H9 (cell line): ENCODE data around the gene GPR107. TPM values are rescaled to one million over a fixed set of nuclear protein-coding genes. Genes with fewer than 3 reads are reported as not detected.
"Not testable (repeated sequence)": the region's sequence is repeated elsewhere in the genome, so short reads cannot be mapped to it uniquely, and the experiment has no call there.

Experiments
- DNase-seq: peaks from one replicate; pipeline ENCODE4 v3.0.0-alpha.2; 2017
- H2AFZ ChIP-seq: one replicate; pipeline ENCODE4 v1.6.1; 2013; ENCODE audit warnings: mild to moderate bottlenecking, low read length, control low read depth, moderate library complexity
- H2AK5ac ChIP-seq: 2 replicates; pipeline ENCODE4 v1.6.1; 2013; ENCODE audit warnings: low read length, control low read depth, mixed read lengths; ENCODE audit not compliant: insufficient read length
- H2BK120ac ChIP-seq: one replicate; pipeline ENCODE4 v1.6.1; 2013; ENCODE audit warnings: low read depth, mild to moderate bottlenecking, low read length, control low read depth, inconsistent platforms; ENCODE audit not compliant: poor library complexity, severe bottlenecking
- H2BK12ac ChIP-seq: 2 replicates; pipeline ENCODE4 v1.6.1; 2013; ENCODE audit warnings: low read length, control low read depth, mixed read lengths, low read depth; ENCODE audit not compliant: insufficient read length
- H2BK15ac ChIP-seq: 2 replicates; pipeline ENCODE4 v1.6.1; 2013; ENCODE audit warnings: low read depth, low read length, control low read depth
- H2BK20ac ChIP-seq: one replicate; pipeline ENCODE4 v1.6.1; 2013; ENCODE audit warnings: low read depth, mild to moderate bottlenecking, low read length, control low read depth, inconsistent platforms; ENCODE audit not compliant: poor library complexity, severe bottlenecking
- H2BK5ac ChIP-seq: 2 replicates; pipeline ENCODE4 v1.6.1; 2013; ENCODE audit warnings: low read length, control low read depth, mixed read lengths; ENCODE audit not compliant: insufficient read length
- H3K14ac ChIP-seq: 2 replicates; pipeline ENCODE4 v1.6.1; 2013; ENCODE audit warnings: low read length, control low read depth; ENCODE audit not compliant: insufficient read depth
- H3K18ac ChIP-seq: 2 replicates; pipeline ENCODE4 v1.6.1; 2013; ENCODE audit warnings: low read depth, mild to moderate bottlenecking, mixed read lengths, low read length, control low read depth; ENCODE audit not compliant: insufficient read length
- H3K23ac ChIP-seq: 2 replicates; pipeline ENCODE4 v1.6.1; 2013; ENCODE audit warnings: low read length, control low read depth, mixed read lengths, low read depth; ENCODE audit not compliant: insufficient read length
- H3K23me2 ChIP-seq: 2 replicates; pipeline ENCODE4 v1.6.1; 2013; ENCODE audit warnings: low read depth, mild to moderate bottlenecking, mixed read lengths, low read length, control low read depth; ENCODE audit not compliant: insufficient read length, poor library complexity, severe bottlenecking
- H3K27ac ChIP-seq: 2 replicates; pipeline ENCODE4 v1.5.1; 2013; ENCODE audit warnings: low read length, control low read depth, mixed read lengths, low read depth; ENCODE audit not compliant: insufficient read length
- H3K27me3 ChIP-seq: 2 replicates; pipeline ENCODE4 v1.6.1; 2013; ENCODE audit warnings: low read length, control low read depth, inconsistent platforms; ENCODE audit not compliant: insufficient read depth
- H3K4ac ChIP-seq: 2 replicates; pipeline ENCODE4 v1.6.1; 2013; ENCODE audit warnings: low read depth, mild to moderate bottlenecking, control low read depth, inconsistent platforms, low read length, moderate library complexity
- H3K4me1 ChIP-seq: 2 replicates; pipeline ENCODE4 v1.6.1; 2013; ENCODE audit warnings: low read length, control low read depth, inconsistent platforms; ENCODE audit not compliant: insufficient read depth
- H3K4me2 ChIP-seq: 2 replicates; pipeline ENCODE4 v1.6.1; 2013; ENCODE audit warnings: low read length, control low read depth, mixed read lengths; ENCODE audit not compliant: insufficient read length, insufficient read depth
- H3K56ac ChIP-seq: 2 replicates; pipeline ENCODE4 v1.6.1; 2013; ENCODE audit warnings: low read depth, mild to moderate bottlenecking, mixed read lengths, low read length, control low read depth; ENCODE audit not compliant: insufficient read length
- H3K79me1 ChIP-seq: 2 replicates; pipeline ENCODE4 v1.6.1; 2013; ENCODE audit warnings: low read depth, mild to moderate bottlenecking, moderate library complexity, low read length, control low read depth, inconsistent platforms; ENCODE audit not compliant: insufficient read depth, poor library complexity, severe bottlenecking
- H3K79me2 ChIP-seq: 2 replicates; pipeline ENCODE4 v1.6.1; 2013; ENCODE audit warnings: low read length, control low read depth, inconsistent platforms; ENCODE audit not compliant: insufficient read depth
- H3K9ac ChIP-seq: 2 replicates; pipeline ENCODE4 v1.6.1; 2013; ENCODE audit warnings: low read length, control low read depth, mixed read lengths; ENCODE audit not compliant: insufficient read length; ENCODE audit errors: extremely low read depth
- H3K9me3 ChIP-seq: one replicate; pipeline ENCODE4 v1.6.1; 2013; ENCODE audit warnings: low read depth, low read length, inconsistent platforms; ENCODE audit not compliant: control insufficient read depth
- H3T11ph ChIP-seq: one replicate; pipeline ENCODE4 v1.6.1; 2013; ENCODE audit warnings: mild to moderate bottlenecking, low read length, control low read depth, inconsistent platforms
- H4K20me1 ChIP-seq: one replicate; pipeline ENCODE4 v1.6.1; 2013; ENCODE audit not compliant: control insufficient read depth, insufficient read length, insufficient read depth
- H4K5ac ChIP-seq: 2 replicates; pipeline ENCODE4 v1.6.1; 2013; ENCODE audit warnings: low read depth, mild to moderate bottlenecking, mixed read lengths, low read length, control low read depth; ENCODE audit not compliant: insufficient read length
- H4K8ac ChIP-seq: replicated peaks from 2 replicates; pipeline ENCODE4 v1.6.1; 2013; ENCODE audit warnings: low read length, control low read depth, mixed read lengths, low read depth; ENCODE audit not compliant: insufficient read length
- H4K91ac ChIP-seq: 2 replicates; pipeline ENCODE4 v1.6.1; 2013; ENCODE audit warnings: low read depth, mild to moderate bottlenecking, moderate library complexity, mixed read lengths, low read length, control low read depth; ENCODE audit not compliant: insufficient read length
- H3K27ac Mint-ChIP-seq, 3 experiments: 2 replicates in 2 of 3; 3 replicates in 1 of 3; pipeline ENCODE4 v1.8.0; 2020 to 2021; ENCODE audit warnings: mixed read lengths in 3 of 3, mild to moderate bottlenecking in 1 of 3, moderate library complexity in 1 of 3
- H3K27me3 Mint-ChIP-seq: 2 replicates; pipeline ENCODE4 v1.8.0; 2021; ENCODE audit warnings: low read depth, mild to moderate bottlenecking, moderate library complexity, mixed read lengths
- H3K36me3 Mint-ChIP-seq, 3 experiments: 2 replicates in 2 of 3; 3 replicates in 1 of 3; pipeline ENCODE4 v1.8.0; 2020 to 2021; ENCODE audit warnings: low read depth in 3 of 3, mixed read lengths in 3 of 3; ENCODE audit not compliant: insufficient read depth in 1 of 3
- H3K4me1 Mint-ChIP-seq, 2 experiments: 2 replicates each; pipeline ENCODE4 v1.8.0; 2020; ENCODE audit warnings: mixed read lengths in 2 of 2
- H3K4me3 Mint-ChIP-seq, 2 experiments: 2 replicates in 1 of 2; 3 replicates in 1 of 2; pipeline ENCODE4 v1.8.0; 2020 to 2021; ENCODE audit warnings: mild to moderate bottlenecking in 2 of 2, mixed read lengths in 2 of 2, moderate library complexity in 1 of 2
- H3K9me3 Mint-ChIP-seq, 2 experiments: 2 replicates in 1 of 2; 3 replicates in 1 of 2; pipeline ENCODE4 v1.8.0; 2020; ENCODE audit warnings: mild to moderate bottlenecking in 2 of 2, mixed read lengths in 2 of 2, moderate library complexity in 1 of 2
- WGBS: extraction: QIAGEN DNeasy Blood & Tissue Kit; methylation state at CpG from one replicate; pipeline ENCODE4 v1.1.7; 2013; ENCODE audit warnings: missing lambda C conversion rate, low lambda C conversion rate, mixed read lengths; ENCODE audit not compliant: insufficient read length; ENCODE audit errors: extremely low coverage; 5-methylcytosine and 5-hydroxymethylcytosine counted together
- total RNA-seq: library from RNA; stranded (reverse); gene quantifications from 2 replicates; pipeline ENCODE4 v1.2.1, GENCODE V29; 2021
- TF ChIP-seq, protein P1 (sequence below): fragments of 200-600 bp; sonication (generic); conservative IDR thresholded peaks from 3 replicates; pipeline ENCODE4 v1.8.0; 2021; ENCODE audit warnings: antibody characterized with exemption, mild to moderate bottlenecking

GPR107 gene
- total RNA-seq, 1 experiment from 2014 or later, result 38.0 TPM

DNA sequence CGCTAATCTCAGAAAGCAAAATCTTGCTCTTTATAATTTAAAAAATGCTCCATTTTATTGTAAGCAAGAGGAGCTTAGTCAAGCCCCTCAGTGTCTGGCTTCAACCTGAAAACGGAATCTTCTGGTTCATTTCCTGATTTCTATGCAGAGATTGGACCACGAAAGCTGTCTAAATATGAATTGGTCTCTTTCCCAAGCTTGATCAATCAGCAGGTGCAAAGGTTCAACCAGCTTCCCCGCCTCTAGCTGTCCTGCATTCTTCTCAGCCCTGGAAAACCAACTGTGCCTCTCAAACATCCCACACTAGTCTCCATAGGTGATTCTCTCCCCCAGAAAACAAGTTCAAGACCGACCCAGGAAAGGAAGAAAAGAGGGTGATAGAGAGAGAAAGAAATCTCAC, 45.2 kb upstream of the GPR107 start:
- Histone ChIP-seq H3K4me1 (no peaks in the 10 kb centered on the region), H3K18ac (no peak overlapping the region), H4K8ac (no peak overlapping the region), H3K4ac (no peak overlapping the region), H3K4me2 (no peak overlapping the region), H2BK12ac (no peak overlapping the region), H3K23ac (no peak overlapping the region), H3K14ac (no peak overlapping the region), H2AK5ac (no peak overlapping the region), H3K27ac (no peak overlapping the region), H2AFZ (no peak overlapping the region), H4K91ac (no peak overlapping the region), H2BK20ac (no peak overlapping the region), H3T11ph (no peak overlapping the region), H4K5ac (no peak overlapping the region), H3K79me1 (no peaks in the 10 kb centered on the region), H2BK120ac (no peak overlapping the region), H3K56ac (no peak overlapping the region), H2BK15ac (no peak overlapping the region), H3K9me3 (no peaks in the 10 kb centered on the region), H3K79me2 (peaks cover 3% of the 10 kb centered on the region; the same call in 1 of the 2 replicates), H4K20me1 (no peaks in the 10 kb centered on the region), H3K9ac (no peak overlapping the region), H3K23me2 (no peaks in the 10 kb centered on the region), H3K27me3 (no peaks in the 10 kb centered on the region), H2BK5ac (no peak overlapping the region)
- Mint-ChIP-seq H3K4me1 (no peaks in the 10 kb centered on the region), H3K36me3 (no peaks in the 10 kb centered on the region; a peak in 1 of 7 replicates), H3K4me3 (no peak overlapping the region), H3K9me3 (no peaks in the 10 kb centered on the region), H3K27ac (no peak overlapping the region), H3K27me3 (no peaks in the 10 kb centered on the region)
- no peak for DNase-seq
- no CpG with 5 or more reads among the region's 5 CpGs for WGBS
- TF ChIP-seq, protein P1, sequence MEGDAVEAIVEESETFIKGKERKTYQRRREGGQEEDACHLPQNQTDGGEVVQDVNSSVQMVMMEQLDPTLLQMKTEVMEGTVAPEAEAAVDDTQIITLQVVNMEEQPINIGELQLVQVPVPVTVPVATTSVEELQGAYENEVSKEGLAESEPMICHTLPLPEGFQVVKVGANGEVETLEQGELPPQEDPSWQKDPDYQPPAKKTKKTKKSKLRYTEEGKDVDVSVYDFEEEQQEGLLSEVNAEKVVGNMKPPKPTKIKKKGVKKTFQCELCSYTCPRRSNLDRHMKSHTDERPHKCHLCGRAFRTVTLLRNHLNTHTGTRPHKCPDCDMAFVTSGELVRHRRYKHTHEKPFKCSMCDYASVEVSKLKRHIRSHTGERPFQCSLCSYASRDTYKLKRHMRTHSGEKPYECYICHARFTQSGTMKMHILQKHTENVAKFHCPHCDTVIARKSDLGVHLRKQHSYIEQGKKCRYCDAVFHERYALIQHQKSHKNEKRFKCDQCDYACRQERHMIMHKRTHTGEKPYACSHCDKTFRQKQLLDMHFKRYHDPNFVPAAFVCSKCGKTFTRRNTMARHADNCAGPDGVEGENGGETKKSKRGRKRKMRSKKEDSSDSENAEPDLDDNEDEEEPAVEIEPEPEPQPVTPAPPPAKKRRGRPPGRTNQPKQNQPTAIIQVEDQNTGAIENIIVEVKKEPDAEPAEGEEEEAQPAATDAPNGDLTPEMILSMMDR, result no peak

DNA sequence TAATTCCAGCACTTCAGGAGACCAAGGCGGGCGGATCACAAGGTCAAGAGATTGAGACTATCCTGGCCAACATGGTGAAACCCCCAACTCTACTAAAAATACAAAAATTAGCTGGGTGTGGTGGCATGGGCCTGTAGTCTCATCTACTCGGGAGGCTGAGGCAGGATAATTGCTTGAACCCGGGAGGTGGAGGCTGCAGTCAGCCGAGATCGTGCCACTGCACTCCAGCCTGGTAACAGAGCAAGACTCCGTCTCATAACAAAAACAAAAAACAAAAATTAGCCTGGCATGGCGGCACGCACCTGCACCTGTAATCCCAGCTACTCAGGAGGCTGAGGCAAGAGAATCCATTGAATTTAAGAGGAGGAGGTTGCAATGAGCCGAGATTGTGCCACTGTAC, 44.2 kb upstream of the GPR107 start:
- not testable (repeated sequence) for H3K23ac ChIP-seq, H3K79me2 ChIP-seq, H3K79me1 ChIP-seq, H3K18ac ChIP-seq, H3K14ac ChIP-seq, H3K27ac ChIP-seq, H3K9me3 ChIP-seq, H3K27ac Mint-ChIP-seq, H3K4me3 Mint-ChIP-seq, H3T11ph ChIP-seq, H4K91ac ChIP-seq, H2BK15ac ChIP-seq, H2AFZ ChIP-seq, H3K4me2 ChIP-seq, H3K23me2 ChIP-seq, H2BK120ac ChIP-seq, H3K4me1 ChIP-seq, H3K4ac ChIP-seq, H3K27me3 ChIP-seq, H3K9ac ChIP-seq, H3K56ac ChIP-seq, H2AK5ac ChIP-seq, H4K20me1 ChIP-seq, H2BK12ac ChIP-seq, H3K9me3 Mint-ChIP-seq, H4K8ac ChIP-seq, H2BK20ac ChIP-seq, H3K36me3 Mint-ChIP-seq, DNase-seq, H3K4me1 Mint-ChIP-seq, H3K27me3 Mint-ChIP-seq, H4K5ac ChIP-seq, H2BK5ac ChIP-seq
- no CpG with 5 or more reads among the region's 10 CpGs for WGBS
